OCI-LY7 (cell line): ENCODE results near the gene MYT1. TPM values are rescaled to one million over a fixed set of nuclear protein-coding genes. Genes with fewer than 3 reads are reported as not detected.

Experiments used
- BruUV-seq: library from RNA; stranded (reverse); fragments of 400-500 nt; replicated peaks from 2 replicates; lab custom pipeline; 2021; lab: Mats Ljungman, UMichigan
- CTCF ChIA-PET: fragments of 300-600 bp; sonication (Branson Sonifier 250); formaldehyde crosslinking; loops from one replicate; lab custom pipeline; 2022; ENCODE audit warnings: antibody characterized with exemption; ENCODE audit not compliant: unreplicated experiment; lab: Charles Lee
- POLR2A ChIA-PET: fragments of 300-600 bp; sonication (Branson Sonifier 250); formaldehyde crosslinking; loops from one replicate; lab custom pipeline; 2022; ENCODE audit warnings: antibody characterized with exemption; lab: Charles Lee
- DNase-seq: peaks from one replicate; pipeline ENCODE4 v3.0.0-alpha.2; 2015; ENCODE audit warnings: low spot score
- H2AFZ ChIP-seq: fragments of 200-600 bp; sonication (generic), shearing (Covaris generic); 2 replicates; pipeline ENCODE4 v1.6.1; 2014; ENCODE audit warnings: mild to moderate bottlenecking, antibody characterized with exemption, low read length, moderate library complexity
- H3K27ac ChIP-seq: fragments of 200-600 bp; sonication (generic); 2 replicates; pipeline ENCODE4 v1.5.1; 2014; ENCODE audit warnings: mixed run types, low read depth, mild to moderate bottlenecking, moderate library complexity, low read length, inconsistent platforms; ENCODE audit not compliant: poor library complexity, severe bottlenecking
- H3K36me3 ChIP-seq: fragments of 200-600 bp; sonication (generic); 2 replicates; pipeline ENCODE4 v1.6.1; 2014; ENCODE audit warnings: mild to moderate bottlenecking, antibody characterized with exemption, low read length, moderate library complexity, mixed read lengths; ENCODE audit not compliant: insufficient read depth
- H3K4me1 ChIP-seq: fragments of 200-600 bp; sonication (generic); 2 replicates; pipeline ENCODE4 v1.5.1; 2014; ENCODE audit warnings: mild to moderate bottlenecking, low read length; ENCODE audit not compliant: insufficient read depth, poor library complexity, severe bottlenecking
- H3K4me2 ChIP-seq: fragments of 200-600 bp; sonication (generic); 2 replicates; pipeline ENCODE4 v1.6.1; 2014; ENCODE audit warnings: mild to moderate bottlenecking, low read length
- H3K4me3 ChIP-seq: fragments of 200-600 bp; sonication (generic); 2 replicates; pipeline ENCODE4 v1.5.1; 2014; ENCODE audit warnings: mild to moderate bottlenecking, low read depth, low read length; ENCODE audit not compliant: poor library complexity, severe bottlenecking
- H3K79me2 ChIP-seq: fragments of 200-600 bp; sonication (generic); 2 replicates; pipeline ENCODE4 v1.6.1; 2016; ENCODE audit warnings: low read depth, mild to moderate bottlenecking, low read length, moderate library complexity, mixed read lengths; ENCODE audit not compliant: insufficient read depth
- H3K9me2 ChIP-seq: fragments of 200-600 bp; sonication (generic); 2 replicates; pipeline ENCODE4 v1.6.1; 2016; ENCODE audit warnings: mild to moderate bottlenecking, low read length, mixed read lengths; ENCODE audit not compliant: insufficient read depth
- H3K9me3 ChIP-seq: fragments of 200-600 bp; sonication (generic); 2 replicates; pipeline ENCODE4 v1.6.1; 2014; ENCODE audit warnings: mild to moderate bottlenecking, mixed run types, low read length, mixed read lengths
- H4K20me1 ChIP-seq: fragments of 200-600 bp; sonication (generic); 2 replicates; pipeline ENCODE4 v1.6.1; 2014; ENCODE audit warnings: mild to moderate bottlenecking, antibody characterized with exemption, low read length, moderate library complexity, mixed read lengths; ENCODE audit not compliant: insufficient read depth
- CTCF ChIP-seq: fragments of 200-600 bp; sonication (generic); conservative IDR thresholded peaks from 2 replicates; pipeline ENCODE4 v1.5.1; 2014; ENCODE audit warnings: mild to moderate bottlenecking, antibody characterized with exemption, low read length, moderate library complexity, mixed read lengths
- EZH2phosphoT487 ChIP-seq: fragments of 200-600 bp; sonication (generic); IDR thresholded peaks from 2 replicates; pipeline ENCODE4 v1.6.1; 2018; ENCODE audit warnings: low read depth, borderline replicate concordance, mild to moderate bottlenecking, mixed run types, antibody characterized with exemption, low read length, moderate library complexity, mixed read lengths
- intact Hi-C: fragments of 100-400 bp; cut with micrococcal nuclease; formaldehyde crosslinking; loops from one replicate; pipeline ENCODE4 v1.10.0; 2022; ENCODE audit not compliant: unreplicated experiment
- total RNA-seq, 2 experiments: library from RNA; depleted of rRNA in 1 of 2; stranded (reverse); fragments of >200 nt in 1 of 2; shearing (Covaris generic) in 1 of 2; gene quantifications; 2 replicates each; pipeline ENCODE4 v1.2.3, GENCODE V29; 2014 to 2022

The MYT1 gene
- total RNA-seq, 2 experiments from 2014 or later: 0.32 to 0.95 TPM

DNA sequence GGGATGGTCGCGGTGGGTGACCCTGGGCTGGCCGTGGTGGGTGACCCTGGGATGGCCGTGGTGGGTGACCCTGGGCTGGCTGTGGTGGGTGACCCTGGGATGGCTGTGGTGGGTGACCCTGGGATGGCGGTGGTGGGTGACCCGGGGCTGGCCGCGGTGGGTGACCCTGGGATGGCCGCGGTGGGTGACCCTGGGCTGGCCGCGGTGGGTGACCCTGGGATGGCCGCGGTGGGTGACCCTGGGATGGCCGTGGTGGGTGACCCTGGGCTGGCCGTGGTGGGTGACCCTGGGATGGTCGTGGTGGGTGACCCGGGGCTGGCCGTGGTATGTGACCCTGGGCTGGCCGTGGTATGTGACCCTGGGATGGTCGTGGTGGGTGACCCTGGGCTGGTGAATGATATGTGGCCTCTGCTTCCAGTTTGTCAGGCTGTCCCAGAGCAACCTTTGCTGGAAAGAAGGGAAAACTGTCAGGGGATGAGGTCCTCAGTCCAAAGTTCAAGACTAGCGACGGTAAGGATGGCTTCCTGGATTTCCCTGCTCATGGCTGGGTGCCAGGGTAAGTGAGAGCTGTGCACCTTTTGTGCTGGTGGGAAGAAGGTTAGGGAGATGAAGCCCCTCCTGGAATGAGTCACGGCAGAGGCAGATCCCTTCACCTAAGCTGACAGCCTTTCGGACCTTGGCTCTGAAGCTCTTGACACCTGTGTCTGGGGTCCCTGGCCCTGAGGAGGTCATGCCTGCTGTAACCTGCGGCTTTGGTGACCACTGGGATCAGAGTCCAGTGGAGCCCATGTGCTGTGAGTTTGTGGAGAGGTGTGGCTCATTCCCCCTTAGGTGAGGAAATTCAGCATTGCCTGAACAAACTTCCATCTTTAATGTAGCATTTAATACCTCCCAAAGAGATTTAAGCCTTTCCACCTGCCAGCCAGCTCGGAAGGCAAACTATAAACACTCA lies 72.2 kb downstream of the MYT1 start:
- H3K79me2 ChIP-seq: no peaks in the 10 kb centered on the region
- H3K4me1 ChIP-seq: no peaks in the 10 kb centered on the region
- H3K36me3 ChIP-seq: no peaks in the 10 kb centered on the region
- no peaks in the 10 kb centered on the region for H4K20me1 ChIP-seq
- no peak overlapping the region for H3K27ac ChIP-seq
- H3K4me2 ChIP-seq: no peak overlapping the region
- no peaks in the 10 kb centered on the region for H3K9me3 ChIP-seq
- intact Hi-C loops: no loop called here
- ChIA-PET CTCF (no interaction called here), POLR2A (no interaction called here)
- no peak for DNase-seq
- TF ChIP-seq CTCF: no peak
- no peak for TF ChIP-seq EZH2phosphoT487
- no TSS peak for BruUV-seq
- H2AFZ ChIP-seq: no peak overlapping the region
- no peak overlapping the region for H3K4me3 ChIP-seq
- H3K9me2 ChIP-seq: no peaks in the 10 kb centered on the region

- Histone ChIP-seq H3K9me2 (no peaks in the 10 kb centered on the region), H3K27ac (no peak overlapping the region), H3K4me2 (no peak overlapping the region), H3K79me2 (no peaks in the 10 kb centered on the region), H2AFZ (no peak overlapping the region), H3K4me3 (no peak overlapping the region), H4K20me1 (no peaks in the 10 kb centered on the region), H3K36me3 (no peaks in the 10 kb centered on the region), H3K9me3 (no peaks in the 10 kb centered on the region), H3K4me1 (no peaks in the 10 kb centered on the region)
- DNase-seq: no peak
- BruUV-seq: no TSS peak
- POLR2A ChIA-PET: no interaction called here
- TF ChIP-seq CTCF: no peak
- intact Hi-C loops: no loop called here
- CTCF ChIA-PET: no interaction called here
These were observed 73.1 kb downstream of the MYT1 start for GRCh38 chr20:64237316-64237715.
